PC-9 (cell line): ENCODE data around the gene BRCC3. TPM values are rescaled to one million over a fixed set of nuclear protein-coding genes. Genes with fewer than 3 reads are reported as not detected.

Experiments used
- BruUV-seq: library from RNA; stranded (reverse); fragments of 400-500 nt; replicated peaks from 2 replicates; lab custom pipeline; 2021; lab: Mats Ljungman, UMichigan
- CTCF ChIA-PET: fragments of 300-600 bp; sonication (Branson Sonifier 250); formaldehyde crosslinking; loops from one replicate; lab custom pipeline; 2022; ENCODE audit warnings: antibody characterized with exemption; lab: Charles Lee
- POLR2A ChIA-PET: fragments of 300-600 bp; sonication (Branson Sonifier 250); formaldehyde crosslinking; loops from one replicate; lab custom pipeline; 2022; ENCODE audit warnings: antibody characterized with exemption; ENCODE audit not compliant: unreplicated experiment; lab: Charles Lee
- DNase-seq, 2 experiments: peaks; one replicate each; pipeline versions ENCODE4 v3.0.0 to v3.0.0-alpha.2; 2015 to 2022; ENCODE audit warnings: mixed read lengths in 1 of 2
- H2AFZ ChIP-seq: fragments of 200-600 bp; sonication (generic); 2 replicates; pipeline ENCODE4 v1.8.1; 2017; ENCODE audit warnings: antibody characterized with exemption
- H3F3A ChIP-seq: fragments of 200-600 bp; sonication (generic); 2 replicates; pipeline ENCODE4 v1.8.1; 2017; ENCODE audit warnings: antibody characterized with exemption, mild to moderate bottlenecking, low read depth; ENCODE audit not compliant: insufficient read depth
- H3K27ac ChIP-seq: fragments of 200-600 bp; sonication (generic); 2 replicates; pipeline ENCODE4 v1.6.1; 2016; ENCODE audit warnings: mixed run types
- H3K27me3 ChIP-seq: fragments of 200-600 bp; sonication (generic); 2 replicates; pipeline ENCODE4 v1.6.1; 2016; ENCODE audit warnings: low read depth, mixed run types; ENCODE audit not compliant: insufficient read depth
- H3K36me3 ChIP-seq: fragments of 200-600 bp; sonication (generic); 2 replicates; pipeline ENCODE4 v1.6.1; 2016; ENCODE audit warnings: low read depth, mixed run types
- H3K4me1 ChIP-seq: fragments of 200-600 bp; sonication (generic); replicated peaks from 2 replicates; pipeline ENCODE4 v1.6.1; 2016; ENCODE audit warnings: mixed run types; ENCODE audit not compliant: insufficient read depth
- H3K4me2 ChIP-seq: fragments of 200-600 bp; sonication (generic); 2 replicates; pipeline ENCODE4 v1.6.1; 2017; ENCODE audit warnings: mixed run types
- H3K4me3 ChIP-seq: fragments of 200-600 bp; sonication (generic); 2 replicates; pipeline ENCODE4 v1.6.1; 2016; ENCODE audit warnings: mixed run types
- H3K79me2 ChIP-seq: fragments of 200-600 bp; sonication (generic); 2 replicates; pipeline ENCODE4 v1.6.1; 2017; ENCODE audit warnings: low read depth, mixed run types
- H3K9me2 ChIP-seq: fragments of 200-600 bp; sonication (generic); 2 replicates; pipeline ENCODE4 v1.8.1; 2017; ENCODE audit warnings: mild to moderate bottlenecking; ENCODE audit not compliant: insufficient read depth
- H3K9me3 ChIP-seq: fragments of 200-600 bp; sonication (generic); 2 replicates; pipeline ENCODE4 v1.8.1; 2016; ENCODE audit warnings: low read depth; ENCODE audit not compliant: insufficient read depth
- H4K20me1 ChIP-seq: fragments of 200-600 bp; sonication (generic); 2 replicates; pipeline ENCODE4 v1.8.1; 2017; ENCODE audit not compliant: insufficient read depth
- CTCF ChIP-seq: fragments of 200-600 bp; sonication (generic); conservative IDR thresholded peaks from 2 replicates; pipeline ENCODE4 v1.6.1; 2017; ENCODE audit warnings: mixed run types, antibody characterized with exemption, mild to moderate bottlenecking, moderate library complexity
- EZH2 ChIP-seq: fragments of 200-600 bp; sonication (generic); IDR thresholded peaks from 2 replicates; pipeline ENCODE4 v1.8.0; 2017; ENCODE audit warnings: antibody characterized with exemption, low read depth
- intact Hi-C: fragments of 100-400 bp; cut with micrococcal nuclease; formaldehyde crosslinking; loops from one replicate; pipeline ENCODE4 v1.10.0; 2022; ENCODE audit not compliant: unreplicated experiment
- total RNA-seq: library from RNA; stranded (reverse); gene quantifications from 2 replicates; pipeline ENCODE4 v1.2.3, GENCODE V29; 2021

The BRCC3 gene
- total RNA-seq, 1 experiment from 2014 or later, result 52.0 TPM

DNA sequence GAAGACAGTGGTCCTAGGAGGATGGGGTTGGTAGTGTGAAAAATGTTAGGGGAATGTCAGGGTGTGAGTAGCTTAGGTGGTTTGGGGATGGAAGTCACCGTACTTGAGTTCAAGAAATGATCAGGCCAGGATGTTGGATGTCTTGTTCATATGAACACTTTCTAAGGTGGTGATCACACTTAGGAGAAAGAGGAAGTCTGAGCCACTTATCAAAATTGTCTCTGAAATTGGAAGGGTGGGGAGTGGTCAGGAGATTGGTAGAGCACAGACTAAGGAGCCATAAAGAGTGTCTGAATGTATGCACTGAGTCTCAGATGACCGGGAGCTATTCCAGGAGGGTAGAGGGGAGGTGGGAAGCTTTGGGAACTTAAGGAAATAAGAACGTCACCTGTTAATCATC, 17.7 kb upstream of the BRCC3 start:
- Histone ChIP-seq H3K9me3 (no peaks in the 10 kb centered on the region), H3K4me2 (no peak overlapping the region), H2AFZ (no peak overlapping the region), H3K79me2 (no peaks in the 10 kb centered on the region), H4K20me1 (no peaks in the 10 kb centered on the region), H3K4me1 (no peaks in the 10 kb centered on the region), H3K4me3 (no peak overlapping the region), H3K27me3 (no peaks in the 10 kb centered on the region), H3F3A (no peaks in the 10 kb centered on the region), H3K27ac (no peak overlapping the region), H3K9me2 (no peaks in the 10 kb centered on the region), H3K36me3 (no peaks in the 10 kb centered on the region)
- no TSS peak for BruUV-seq
- POLR2A ChIA-PET, result interaction anchor here (0.7 kb wide), 1 partner anchor 15 kb away, joined by 3 read pairs; no protein-coding TSS in a partner anchor
- no peak for DNase-seq
- CTCF ChIA-PET, result no interaction called here
- TF ChIP-seq CTCF (no peak), EZH2 (no peak)
- intact Hi-C loops, result no loop called here

DNA sequence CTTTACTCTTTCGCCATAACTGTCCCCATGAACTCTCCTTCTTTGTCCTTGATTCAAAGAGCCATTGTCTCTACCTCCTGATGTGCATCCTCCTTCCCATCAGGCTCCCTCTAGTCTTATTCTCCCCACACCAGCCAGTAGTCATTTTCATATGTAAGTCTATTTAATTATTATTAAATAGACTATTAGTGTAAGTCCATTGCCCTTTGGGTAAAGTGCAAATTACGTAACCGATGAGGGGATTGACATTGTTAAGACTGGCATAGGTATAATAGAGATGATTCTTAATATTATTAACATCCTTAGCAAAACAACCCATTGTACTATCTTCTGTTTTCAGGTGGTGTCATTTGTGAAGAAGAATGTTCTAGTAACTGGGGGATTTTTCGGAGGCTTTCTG, 17.1 kb upstream of the BRCC3 start:
- DNase-seq, result no peak
- H3K9me3 ChIP-seq, result no peaks in the 10 kb centered on the region
- H3K9me2 ChIP-seq, result no peaks in the 10 kb centered on the region
- H3F3A ChIP-seq, result no peaks in the 10 kb centered on the region
- CTCF ChIA-PET, result no interaction called here
- no peak overlapping the region for H3K4me3 ChIP-seq
- H2AFZ ChIP-seq, result no peak overlapping the region
- no TSS peak for BruUV-seq
- H3K4me1 ChIP-seq, result no peaks in the 10 kb centered on the region
- H3K27ac ChIP-seq, result no peak overlapping the region
- H4K20me1 ChIP-seq, result no peaks in the 10 kb centered on the region
- no peak overlapping the region for H3K4me2 ChIP-seq
- H3K79me2 ChIP-seq, result no peaks in the 10 kb centered on the region
- no peaks in the 10 kb centered on the region for H3K27me3 ChIP-seq
- intact Hi-C loops, result no loop called here
- TF ChIP-seq CTCF (no peak), EZH2 (no peak)
- no peaks in the 10 kb centered on the region for H3K36me3 ChIP-seq
- POLR2A ChIA-PET, result interaction anchor here (0.7 kb wide), 1 partner anchor 14 kb away, joined by 3 read pairs; no protein-coding TSS in a partner anchor

DNA sequence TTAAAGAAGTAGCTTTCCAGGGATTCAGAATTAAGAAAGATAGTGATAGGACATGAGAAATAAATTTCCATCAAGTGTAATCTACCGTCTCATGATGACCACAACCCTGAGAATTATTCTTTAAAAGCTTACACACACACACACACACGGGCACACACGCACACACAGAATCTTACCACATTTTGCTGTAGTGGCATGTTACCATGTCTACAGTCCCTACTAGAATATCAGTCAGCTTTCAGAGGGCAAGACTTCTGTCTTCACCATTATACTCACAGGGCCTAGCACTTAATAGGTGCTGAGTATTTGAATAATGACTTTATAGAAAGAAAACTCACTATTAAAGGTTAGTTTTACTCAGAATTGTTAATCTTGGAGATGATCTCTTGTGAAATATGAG, 15.8 kb upstream of the BRCC3 start:
- Histone ChIP-seq H3K79me2 (no peaks in the 10 kb centered on the region), H3K4me1 (no peaks in the 10 kb centered on the region), H3K4me3 (no peak overlapping the region), H3F3A (no peaks in the 10 kb centered on the region), H4K20me1 (no peaks in the 10 kb centered on the region), H3K4me2 (no peak overlapping the region), H3K9me2 (no peaks in the 10 kb centered on the region), H3K9me3 (no peaks in the 10 kb centered on the region), H3K36me3 (no peaks in the 10 kb centered on the region), H3K27me3 (no peaks in the 10 kb centered on the region), H3K27ac (no peak overlapping the region), H2AFZ (no peak overlapping the region)
- intact Hi-C loops, result no loop called here
- ChIA-PET CTCF (interaction anchor here (0.6 kb wide), 1 partner anchor 161 kb away, joined by 4 read pairs; the partner anchor contains the start of gene VBP1), POLR2A (no interaction called here)
- no TSS peak for BruUV-seq
- TF ChIP-seq CTCF (no peak), EZH2 (no peak)
- no peak for DNase-seq
